Transverse colon (tissue), 4 donors: Measurements from ENCODE around the gene SLC25A47. TPM values are rescaled to one million over a fixed set of nuclear protein-coding genes. Genes with fewer than 3 reads are reported as not detected.

Experiments used
- DNase-seq: peaks from one replicate; pipeline ENCODE4 v3.0.0-alpha.2; 2019
- H3K27ac ChIP-seq, 4 donors: fragments of 200-600 bp; sonication (generic); 2 replicates each; pipeline ENCODE4 v1.5.1; 2016 to 2018; ENCODE audit warnings: inconsistent platforms in 4 of 4
- H3K27me3 ChIP-seq: fragments of 200-600 bp; sonication (generic); 2 replicates; pipeline ENCODE4 v1.5.1; 2017; ENCODE audit warnings: inconsistent platforms
- H3K36me3 ChIP-seq, 4 donors: fragments of 200-600 bp; sonication (generic); 2 replicates each; pipeline ENCODE4 v1.5.1; 2017 to 2019; ENCODE audit warnings: inconsistent platforms in 4 of 4
- H3K4me1 ChIP-seq, 4 donors: fragments of 200-600 bp; sonication (generic); 2 replicates each; pipeline ENCODE4 v1.5.1; 2017 to 2020; ENCODE audit warnings: inconsistent platforms in 4 of 4
- H3K4me3 ChIP-seq, 4 donors: fragments of 200-600 bp; sonication (generic); 1 replicate in 1 of 4; 2 replicates in 3 of 4; pipeline versions ENCODE4 v1.5.1 to v1.6.1; 2017 to 2019; ENCODE audit warnings: inconsistent platforms in 4 of 4
- H3K9me3 ChIP-seq, 2 donors: fragments of 200-600 bp; sonication (generic); 2 replicates each; pipeline ENCODE4 v1.5.1; 2017 to 2019; ENCODE audit warnings: inconsistent platforms in 2 of 2
- CTCF ChIP-seq, 5 experiments: fragments of 200-600 bp in 3 of 5; fragments of 450-650 bp in 2 of 5; sonication (generic) in 3 of 5; IDR thresholded peaks; 1 replicate in 2 of 5; 2 replicates in 3 of 5; pipeline ENCODE4 v1.5.1; 2016 to 2017; ENCODE audit warnings: antibody characterized with exemption in 5 of 5, inconsistent platforms in 3 of 5, mild to moderate bottlenecking in 2 of 5, moderate library complexity in 1 of 5
- EP300 ChIP-seq: sonication (generic); formaldehyde crosslinking; IDR thresholded peaks from one replicate; pipeline ENCODE4 v1.6.1; 2017; ENCODE audit warnings: antibody characterized with exemption, low read depth
- POLR2A ChIP-seq: fragments of 450-650 bp; IDR thresholded peaks from one replicate; pipeline ENCODE4 v1.6.1; 2016; ENCODE audit warnings: antibody characterized with exemption, mild to moderate bottlenecking, moderate library complexity
- POLR2AphosphoS5 ChIP-seq, 3 donors: sonication (generic); formaldehyde crosslinking; IDR thresholded peaks; one replicate each; pipeline ENCODE4 v1.6.1; 2016; ENCODE audit warnings: antibody characterized with exemption in 3 of 3
- WGBS, 2 donors: methylation state at CpG; one replicate each; pipeline ENCODE4 v1.1.5; 2018; ENCODE audit warnings: low coverage in 1 of 2; 5-methylcytosine and 5-hydroxymethylcytosine counted together
- in situ Hi-C, 4 donors: fragments of 200-750 bp; cut with MboI; loops; one replicate each; pipeline versions ENCODE4 v1.15.0 to v1.15.1; 2017; ENCODE audit warnings: low sequenced_read_pairs in 3 of 4, low pct_ligation_motif_present in 1 of 4, low pct_unique_long_range_greater_than_20kb in 1 of 4
- intact Hi-C: fragments of 100-400 bp; cut with DNase I; formaldehyde crosslinking; loops from one replicate; pipeline ENCODE4 v1.15.1; 2023; ENCODE audit warnings: low total_unique reads
- total RNA-seq, 4 donors: library from RNA; depleted of rRNA; stranded (reverse); fragments of >200 nt; gene quantifications; one replicate each; pipeline ENCODE4 v1.1.0, GENCODE V29; 2016

Gene SLC25A47
- total RNA-seq, 4 donors from 2014 or later = 0.27 to 0.32 TPM; not detected in 2

GRCh38 chr14:100330007-100330344 lies 6.8 kb downstream of the SLC25A47 start:
- no peak overlapping the region for H3K27ac ChIP-seq
- WGBS, 2 donors = 81% methylated on average over 8 of the region's 11 CpGs; no CpG with 5 or more reads in 1 of the 2 donors
- no peaks in the 10 kb centered on the region for H3K27me3 ChIP-seq
- intact Hi-C loops = no loop called here
- no peaks in the 10 kb centered on the region for H3K9me3 ChIP-seq
- H3K36me3 ChIP-seq = no peaks in the 10 kb centered on the region
- H3K4me1 ChIP-seq = peaks cover 0 to 4% (median 3%) of the 10 kb centered on the region in 4 donors
- no peak for TF ChIP-seq POLR2AphosphoS5 (IDR thresholded peaks at IDR 0.05)
- no peak for TF ChIP-seq POLR2A
- TF ChIP-seq EP300 = no peak
- TF ChIP-seq CTCF (IDR thresholded peaks at IDR 0.05) = no peak
- H3K4me3 ChIP-seq = no peak overlapping the region
- in situ Hi-C loops = no loop called here
- DNase-seq = no peak

- H3K36me3 ChIP-seq = no peaks in the 10 kb centered on the region
- in situ Hi-C loops (no loop called here), intact Hi-C loops (no loop called here)
- no peaks in the 10 kb centered on the region for H3K9me3 ChIP-seq
- peaks cover 0 to 4% (median 3%) of the 10 kb centered on the region in 4 donors for H3K4me1 ChIP-seq
- no peak for DNase-seq
- no peak overlapping the region for H3K27ac ChIP-seq
- no peak overlapping the region for H3K4me3 ChIP-seq
- H3K27me3 ChIP-seq = no peaks in the 10 kb centered on the region
- WGBS, 2 donors = 87% methylated on average over 13 of the region's 13 CpGs; no CpG with 5 or more reads in 1 of the 2 donors
- TF ChIP-seq EP300 = no peak
- no peak for TF ChIP-seq POLR2AphosphoS5 (IDR thresholded peaks at IDR 0.05)
- TF ChIP-seq CTCF (IDR thresholded peaks at IDR 0.05) = no peak
- no peak for TF ChIP-seq POLR2A
These were observed 7.3 kb downstream of the SLC25A47 start for GRCh38 chr14:100330388-100330931.

- no peak for DNase-seq
- 79% methylated on average over 11 of the region's 11 CpGs; no CpG with 5 or more reads in 1 of the 2 donors for WGBS, 2 donors
- Histone ChIP-seq H3K27me3 (no peaks in the 10 kb centered on the region), H3K36me3 (peaks cover 0 to 10% (median 1%) of the 10 kb centered on the region in 4 donors), H3K9me3 (no peaks in the 10 kb centered on the region), H3K27ac (no peak overlapping the region), H3K4me3 (no peak overlapping the region), H3K4me1 (peaks cover 0 to 4% (median 3%) of the 10 kb centered on the region in 4 donors)
- intact Hi-C loops = no loop called here
- in situ Hi-C loops = no loop called here
- no peak for TF ChIP-seq POLR2A
- no peak for TF ChIP-seq POLR2AphosphoS5 (IDR thresholded peaks at IDR 0.05)
- TF ChIP-seq CTCF (IDR thresholded peaks at IDR 0.05) = no peak
- no peak for TF ChIP-seq EP300
These were observed 9.0 kb downstream of the SLC25A47 start for GRCh38 chr14:100332071-100332639.

- Histone ChIP-seq H3K4me3 (no peak overlapping the region), H3K4me1 (peaks cover 0 to 4% (median 3%) of the 10 kb centered on the region in 4 donors), H3K9me3 (no peaks in the 10 kb centered on the region), H3K27ac (no peak overlapping the region), H3K27me3 (no peaks in the 10 kb centered on the region), H3K36me3 (peaks cover 0 to 17% (median 2%) of the 10 kb centered on the region in 4 donors)
- WGBS, 2 donors = 80% methylated on average over 8 of the region's 8 CpGs; no CpG with 5 or more reads in 1 of the 2 donors
- DNase-seq = no peak
- intact Hi-C loops = no loop called here
- TF ChIP-seq EP300 (no peak), POLR2A (no peak), CTCF (IDR thresholded peaks at IDR 0.05) (no peak)
- in situ Hi-C loops = no loop called here
These were observed 9.7 kb downstream of the SLC25A47 start for GRCh38 chr14:100332797-100333196.
